Heart right ventricle (tissue), 16 donors: ENCODE measurements around the gene PRODH2. TPM values are rescaled to one million over a fixed set of nuclear protein-coding genes. Genes with fewer than 3 reads are reported as not detected.

Source experiments
- ATAC-seq, 8 donors: fragments of 200-7000 bp; cut with Tn5 transposase; one replicate each; pipeline ENCODE4 v1.9.1; 2020; ENCODE audit warnings: mild to moderate bottlenecking in 8 of 8, moderate library complexity in 8 of 8, moderate number of reproducible peaks in 1 of 8
- DNase-seq, 2 donors: peaks; one replicate each; pipeline ENCODE4 v3.0.0-alpha.2; 2020
- H3K27ac ChIP-seq, 10 donors: fragments of 200-600 bp; sonication (generic) in 2 of 10; one replicate each; pipeline versions ENCODE4 v1.5.0 to v1.8.0; 2020 to 2022; ENCODE audit warnings: mild to moderate bottlenecking in 3 of 10
- H3K27me3 ChIP-seq, 7 donors: fragments of 200-600 bp; one replicate each; pipeline ENCODE4 v1.8.0; 2021 to 2022; ENCODE audit warnings: mild to moderate bottlenecking in 2 of 7
- H3K36me3 ChIP-seq, 9 donors: fragments of 200-600 bp; sonication (generic) in 1 of 9; one replicate each; pipeline versions ENCODE4 v1.5.0 to v1.8.0; 2020 to 2022; ENCODE audit warnings: mild to moderate bottlenecking in 2 of 9
- H3K4me1 ChIP-seq, 9 donors: fragments of 200-600 bp; sonication (generic) in 1 of 9; one replicate each; pipeline versions ENCODE4 v1.5.0 to v1.8.0; 2020 to 2022; ENCODE audit warnings: mild to moderate bottlenecking in 4 of 9
- H3K4me3 ChIP-seq, 10 donors: fragments of 200-600 bp; sonication (generic) in 2 of 10; one replicate each; pipeline versions ENCODE4 v1.5.0 to v1.8.0; 2020 to 2022; ENCODE audit warnings: mild to moderate bottlenecking in 7 of 10, moderate library complexity in 2 of 10
- H3K9me3 ChIP-seq, 11 donors: fragments of 200-600 bp in 10 of 11; sonication (generic) in 2 of 11; one replicate each; pipeline versions ENCODE4 v1.5.0 to v1.8.0; 2013 to 2022; ENCODE audit warnings: mild to moderate bottlenecking in 2 of 11, control low read depth in 1 of 11, moderate library complexity in 1 of 11
- CTCF ChIP-seq, 9 donors: fragments of 200-600 bp; sonication (generic) in 2 of 9; IDR thresholded peaks; one replicate each; pipeline versions ENCODE4 v1.5.0 to v1.8.0; 2021 to 2022; ENCODE audit warnings: antibody characterized with exemption in 9 of 9, mild to moderate bottlenecking in 5 of 9, moderate library complexity in 1 of 9
- WGBS, 2 donors: extraction: QIAGEN DNeasy Blood & Tissue Kit; methylation state at CpG; one replicate each; pipeline ENCODE4 v1.1.7; 2013; ENCODE audit warnings: inconsistent platforms in 1 of 2; 5-methylcytosine and 5-hydroxymethylcytosine counted together
- intact Hi-C, 10 donors: fragments of 100-400 bp; cut with DNase I; formaldehyde crosslinking; loops; one replicate each; pipeline versions ENCODE4 v1.11.1 to v1.14.2; 2022
- polyA plus RNA-seq, 2 donors: library from polyadenylated mRNA; stranded (reverse); fragments of 200-250 nt; gene quantifications; one replicate each; pipeline ENCODE4 v1.2.3, GENCODE V29; 2013
- total RNA-seq, 10 donors: library from RNA; stranded (reverse); fragmentation: NEBNext Ultra II Directional in 3 of 10; extraction: Animal tissue kit (Norgen Biotek cat#: 25700) in 3 of 10; gene quantifications; one replicate each; pipeline versions ENCODE4 v1.2.1 to v1.2.4, GENCODE V29; 2021 to 2023
- donor health status: Arrhythmogenic right ventricular cardiomyopathy.
- donor health status: ischemic (EF 13 %, LVEDD 7.1; RV severe dilation, severe dysfunction).
- donor health status: healthy with polysubstance abuse.
- donor health status: DM: no; HTN: yes; CAD: no.
- donor health status: DM: no; HTN: no; CAD: no.
- donor health status: ischemic (EF 25% LVEDD 6.9; RV normal size, moderate dysfunction).
- donor health status: ischemic (EF 25% LVEDD 5.7; RV mildly dilated, moderate dysfunction).
- donor health status: healthy.
- donor health status: DM: yes; HTN: yes; CAD: no.
- donor health status: Ischemic cardiomyopathy.
- donor health status: ischemic (EF 35%, LVEDD 5.7; RV mildly dilated, moderate dysfunction).
- donor health status: nonischemic (EF 11% LVEDD 7.7; RV severe dilation, severe dysfunction).
- donor health status: DM: yes; HTN: yes; CAD: no.
- donor health status: PGD.
- donor health status: ischemic (EF 29% LVEDD 5.4; RV normal size, mild dysfunction).
- donor health status: nonischemic (EF 23%, LVEDD 6.1; RV moderate dilation, normal function).

The PRODH2 gene
- total and polyA plus RNA-seq, 12 donors = not detected

- H3K27me3 ChIP-seq = peaks cover 25 to 98% (median 95%) of the 10 kb centered on the region in 7 donors
- 90 to 91% methylated on average over 18 of the region's 18 CpGs for WGBS, 2 donors
- intact Hi-C loops = no loop called here
- no peaks in the 10 kb centered on the region for H3K36me3 ChIP-seq
- ATAC-seq (no peak), DNase-seq (no peak)
- no peak overlapping the region for H3K4me3 ChIP-seq
- H3K4me1 ChIP-seq = peaks cover 6 to 19% (median 12%) of the 10 kb centered on the region in 9 donors
- TF ChIP-seq CTCF (IDR thresholded peaks at IDR 0.05) = no peak
- no peaks in the 10 kb centered on the region for H3K9me3 ChIP-seq
- H3K27ac ChIP-seq = no peak overlapping the region
Observed at GRCh38 chr19:35848919-35849505, 36.4 kb upstream of the PRODH2 start.

- no peak for DNase-seq
- H3K27me3 ChIP-seq = peaks cover 26 to 98% (median 95%) of the 10 kb centered on the region in 7 donors
- H3K27ac ChIP-seq = no peak overlapping the region
- ATAC-seq = no peak
- no peak for TF ChIP-seq CTCF (IDR thresholded peaks at IDR 0.05)
- H3K4me1 ChIP-seq = peaks cover 6 to 23% (median 12%) of the 10 kb centered on the region in 9 donors
- WGBS, 2 donors = 58 to 70% methylated on average over 8 of the region's 8 CpGs
- no peaks in the 10 kb centered on the region for H3K36me3 ChIP-seq
- intact Hi-C loops = no loop called here
- H3K4me3 ChIP-seq = no peak overlapping the region
- no peaks in the 10 kb centered on the region for H3K9me3 ChIP-seq
Observed at GRCh38 chr19:35848486-35848885, 35.8 kb upstream of the PRODH2 start.

GRCh38 chr19:35847911-35848310, 35.3 kb upstream of the PRODH2 start:
- TF ChIP-seq CTCF (IDR thresholded peaks at IDR 0.05) = no peak
- H3K4me3 ChIP-seq = no peak overlapping the region
- ATAC-seq (no peak), DNase-seq (no peak)
- no peaks in the 10 kb centered on the region for H3K36me3 ChIP-seq
- intact Hi-C loops = no loop called here
- no peak overlapping the region for H3K27ac ChIP-seq
- peaks cover 6 to 23% (median 12%) of the 10 kb centered on the region in 9 donors for H3K4me1 ChIP-seq
- peaks cover 26 to 98% (median 95%) of the 10 kb centered on the region in 7 donors for H3K27me3 ChIP-seq
- no peaks in the 10 kb centered on the region for H3K9me3 ChIP-seq
- 78 to 81% methylated on average over 8 of the region's 8 CpGs for WGBS, 2 donors

- WGBS, 2 donors = 2 to 3% methylated on average over 26 of the region's 26 CpGs
- DNase-seq (no peak), ATAC-seq (no peak)
- H3K27ac ChIP-seq = no peak overlapping the region
- peak overlapping the region in 5 of 10 donors; percentile 13 to 39 (median 22) for H3K4me3 ChIP-seq
- no peak for TF ChIP-seq CTCF (IDR thresholded peaks at IDR 0.05)
- no peaks in the 10 kb centered on the region for H3K9me3 ChIP-seq
- intact Hi-C loops = no loop called here
- H3K27me3 ChIP-seq = peaks cover 26 to 97% (median 93%) of the 10 kb centered on the region in 7 donors
- no peaks in the 10 kb centered on the region for H3K36me3 ChIP-seq
- peaks cover 6 to 23% (median 12%) of the 10 kb centered on the region in 9 donors for H3K4me1 ChIP-seq
Observed at GRCh38 chr19:35846038-35846668, 33.5 kb upstream of the PRODH2 start.
